Ishikawa (cell line): ENCODE results near the gene TIA1.

Experiments used
- CEBPB ChIP-seq: IDR thresholded peaks from 2 replicates; pipeline ENCODE4 v1.6.1; 2012
- CREB1 ChIP-seq: IDR thresholded peaks from 2 replicates; pipeline ENCODE4 v1.6.1; 2012; ENCODE audit warnings: low read depth
- EGR1 ChIP-seq: IDR thresholded peaks from 2 replicates; pipeline ENCODE4 v1.6.1; 2012
- EP300 ChIP-seq: IDR thresholded peaks from 2 replicates; pipeline ENCODE4 v1.6.1; 2012; ENCODE audit warnings: borderline replicate concordance
- FOXM1 ChIP-seq: IDR thresholded peaks from 2 replicates; pipeline ENCODE4 v1.6.1; 2012; ENCODE audit warnings: low read depth, borderline replicate concordance
- NFIC ChIP-seq: IDR thresholded peaks from 2 replicates; pipeline ENCODE4 v1.6.1; 2012
- RAD21 ChIP-seq: IDR thresholded peaks from 2 replicates; pipeline ENCODE4 v1.6.1; 2012; ENCODE audit warnings: low read depth
- TAF1 ChIP-seq: IDR thresholded peaks from 2 replicates; pipeline ENCODE4 v1.6.1; 2012; ENCODE audit warnings: low read depth, mild to moderate bottlenecking
- TCF12 ChIP-seq: IDR thresholded peaks from 2 replicates; pipeline ENCODE4 v1.6.1; 2012; ENCODE audit warnings: low read depth
- TEAD4 ChIP-seq: IDR thresholded peaks from 2 replicates; pipeline ENCODE4 v1.6.1; 2012
- YY1 ChIP-seq: IDR thresholded peaks from 2 replicates; pipeline ENCODE4 v1.6.1; 2012; ENCODE audit warnings: low read depth
- TF ChIP-seq, protein P1 (sequence below): IDR thresholded peaks from 2 replicates; pipeline ENCODE4 v1.6.1; 2012
- TF ChIP-seq, protein P2 (sequence below): IDR thresholded peaks from 2 replicates; pipeline ENCODE4 v1.6.1; 2012
- TF ChIP-seq, protein P3 (sequence below): IDR thresholded peaks from 2 replicates; pipeline ENCODE4 v1.6.1; 2012; ENCODE audit warnings: low read depth, mild to moderate bottlenecking

DNA sequence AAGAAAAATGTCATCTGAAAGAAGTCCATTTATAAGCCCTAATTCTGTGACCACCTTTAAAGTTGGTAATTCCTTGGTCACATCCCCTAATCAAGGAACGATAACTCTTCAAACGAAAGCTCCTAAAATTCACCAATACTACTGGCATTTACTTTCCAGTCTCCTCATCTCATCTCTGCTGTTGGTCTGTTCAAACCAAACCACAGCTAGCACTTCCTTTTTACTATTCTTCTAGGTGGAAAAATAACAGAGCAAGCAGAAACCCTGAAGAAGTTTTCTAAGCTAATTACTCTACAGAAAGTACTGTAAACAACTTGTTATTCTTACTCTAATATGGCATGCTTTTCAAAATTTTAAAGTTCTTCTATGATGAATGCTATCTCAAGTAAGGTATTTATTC lies 21.6 kb downstream of the TIA1 start:
- TF ChIP-seq RAD21 (no peak), TAF1 (no peak), TCF12 (no peak), EP300 (no peak), YY1 (no peak), FOXM1 (no peak), TEAD4 (no peak), EGR1 (no peak), NFIC (no peak), CEBPB (no peak), CREB1 (no peak)
- TF ChIP-seq, protein P1, sequence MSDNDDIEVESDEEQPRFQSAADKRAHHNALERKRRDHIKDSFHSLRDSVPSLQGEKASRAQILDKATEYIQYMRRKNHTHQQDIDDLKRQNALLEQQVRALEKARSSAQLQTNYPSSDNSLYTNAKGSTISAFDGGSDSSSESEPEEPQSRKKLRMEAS, result no peak
- TF ChIP-seq, protein P2, sequence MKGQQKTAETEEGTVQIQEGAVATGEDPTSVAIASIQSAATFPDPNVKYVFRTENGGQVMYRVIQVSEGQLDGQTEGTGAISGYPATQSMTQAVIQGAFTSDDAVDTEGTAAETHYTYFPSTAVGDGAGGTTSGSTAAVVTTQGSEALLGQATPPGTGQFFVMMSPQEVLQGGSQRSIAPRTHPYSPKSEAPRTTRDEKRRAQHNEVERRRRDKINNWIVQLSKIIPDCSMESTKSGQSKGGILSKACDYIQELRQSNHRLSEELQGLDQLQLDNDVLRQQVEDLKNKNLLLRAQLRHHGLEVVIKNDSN, result no peak
- TF ChIP-seq, protein P3, sequence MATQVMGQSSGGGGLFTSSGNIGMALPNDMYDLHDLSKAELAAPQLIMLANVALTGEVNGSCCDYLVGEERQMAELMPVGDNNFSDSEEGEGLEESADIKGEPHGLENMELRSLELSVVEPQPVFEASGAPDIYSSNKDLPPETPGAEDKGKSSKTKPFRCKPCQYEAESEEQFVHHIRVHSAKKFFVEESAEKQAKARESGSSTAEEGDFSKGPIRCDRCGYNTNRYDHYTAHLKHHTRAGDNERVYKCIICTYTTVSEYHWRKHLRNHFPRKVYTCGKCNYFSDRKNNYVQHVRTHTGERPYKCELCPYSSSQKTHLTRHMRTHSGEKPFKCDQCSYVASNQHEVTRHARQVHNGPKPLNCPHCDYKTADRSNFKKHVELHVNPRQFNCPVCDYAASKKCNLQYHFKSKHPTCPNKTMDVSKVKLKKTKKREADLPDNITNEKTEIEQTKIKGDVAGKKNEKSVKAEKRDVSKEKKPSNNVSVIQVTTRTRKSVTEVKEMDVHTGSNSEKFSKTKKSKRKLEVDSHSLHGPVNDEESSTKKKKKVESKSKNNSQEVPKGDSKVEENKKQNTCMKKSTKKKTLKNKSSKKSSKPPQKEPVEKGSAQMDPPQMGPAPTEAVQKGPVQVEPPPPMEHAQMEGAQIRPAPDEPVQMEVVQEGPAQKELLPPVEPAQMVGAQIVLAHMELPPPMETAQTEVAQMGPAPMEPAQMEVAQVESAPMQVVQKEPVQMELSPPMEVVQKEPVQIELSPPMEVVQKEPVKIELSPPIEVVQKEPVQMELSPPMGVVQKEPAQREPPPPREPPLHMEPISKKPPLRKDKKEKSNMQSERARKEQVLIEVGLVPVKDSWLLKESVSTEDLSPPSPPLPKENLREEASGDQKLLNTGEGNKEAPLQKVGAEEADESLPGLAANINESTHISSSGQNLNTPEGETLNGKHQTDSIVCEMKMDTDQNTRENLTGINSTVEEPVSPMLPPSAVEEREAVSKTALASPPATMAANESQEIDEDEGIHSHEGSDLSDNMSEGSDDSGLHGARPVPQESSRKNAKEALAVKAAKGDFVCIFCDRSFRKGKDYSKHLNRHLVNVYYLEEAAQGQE, result no peak
